ENCODE measurements around the gene RAB3GAP2. TPM values are rescaled to one million over a fixed set of nuclear protein-coding genes. Genes with fewer than 3 reads are reported as not detected.
A peak's percentile ranks its signal among the peaks of the same experiment; 100 is the strongest.

The RAB3GAP2 gene
- total RNA-seq, 1 experiment from 2014 or later, result 64.3 TPM

- ChIA-PET POLR2A (no interaction called here), CTCF (interaction anchor here (1.6 kb wide), 1 partner anchor 56 kb away, joined by 6 read pairs; no protein-coding TSS in a partner anchor)
- H3K4me3 Mint-ChIP-seq, result no peak overlapping the region
- H3K27me3 Mint-ChIP-seq (ENCODE audit: low read depth), result no peaks in the 10 kb centered on the region
- H3K36me3 Mint-ChIP-seq, result peaks cover 5% of the 10 kb centered on the region; the same call in 1 of the 2 replicates
- H3K4me1 Mint-ChIP-seq, result peaks cover 54% of the 10 kb centered on the region
- H3K27ac Mint-ChIP-seq, result peak overlapping the region; percentile 93
- DNase-seq (ENCODE audit: low spot score) (no peak), ATAC-seq (peak; percentile 80)
- TF ChIP-seq MXD4 (CRISPR knock-in tag; IDR thresholded peaks at IDR 0.05; ENCODE audit: borderline replicate concordance) (no peak), ZMAT4 (CRISPR knock-in tag; IDR thresholded peaks at IDR 0.05) (no peak), ATF6 (CRISPR knock-in tag; IDR thresholded peaks at IDR 0.05) (no peak), TP53 (CRISPR knock-in tag; IDR thresholded peaks at IDR 0.05) (no peak), TEAD4 (CRISPR knock-in tag; IDR thresholded peaks at IDR 0.05) (no peak), NR3C1 (CRISPR knock-in tag; conservative IDR thresholded peaks at IDR 0.05; ENCODE audit: low read depth) (no peak), SMAD3 (CRISPR knock-in tag; IDR thresholded peaks at IDR 0.05; ENCODE audit: borderline replicate concordance) (no peak), RORB (CRISPR knock-in tag; IDR thresholded peaks at IDR 0.05) (no peak)
- TF ChIP-seq, protein P1, sequence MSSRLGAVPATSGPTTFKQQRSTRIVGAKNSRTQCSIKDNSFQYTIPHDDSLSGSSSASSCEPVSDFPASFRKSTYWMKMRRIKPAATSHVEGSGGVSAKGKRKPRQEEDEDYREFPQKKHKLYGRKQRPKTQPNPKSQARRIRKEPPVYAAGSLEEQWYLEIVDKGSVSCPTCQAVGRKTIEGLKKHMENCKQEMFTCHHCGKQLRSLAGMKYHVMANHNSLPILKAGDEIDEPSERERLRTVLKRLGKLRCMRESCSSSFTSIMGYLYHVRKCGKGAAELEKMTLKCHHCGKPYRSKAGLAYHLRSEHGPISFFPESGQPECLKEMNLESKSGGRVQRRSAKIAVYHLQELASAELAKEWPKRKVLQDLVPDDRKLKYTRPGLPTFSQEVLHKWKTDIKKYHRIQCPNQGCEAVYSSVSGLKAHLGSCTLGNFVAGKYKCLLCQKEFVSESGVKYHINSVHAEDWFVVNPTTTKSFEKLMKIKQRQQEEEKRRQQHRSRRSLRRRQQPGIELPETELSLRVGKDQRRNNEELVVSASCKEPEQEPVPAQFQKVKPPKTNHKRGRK (CRISPR knock-in tag; IDR thresholded peaks at IDR 0.05; ENCODE audit: borderline replicate concordance), result no peak
- TF ChIP-seq, protein P2, sequence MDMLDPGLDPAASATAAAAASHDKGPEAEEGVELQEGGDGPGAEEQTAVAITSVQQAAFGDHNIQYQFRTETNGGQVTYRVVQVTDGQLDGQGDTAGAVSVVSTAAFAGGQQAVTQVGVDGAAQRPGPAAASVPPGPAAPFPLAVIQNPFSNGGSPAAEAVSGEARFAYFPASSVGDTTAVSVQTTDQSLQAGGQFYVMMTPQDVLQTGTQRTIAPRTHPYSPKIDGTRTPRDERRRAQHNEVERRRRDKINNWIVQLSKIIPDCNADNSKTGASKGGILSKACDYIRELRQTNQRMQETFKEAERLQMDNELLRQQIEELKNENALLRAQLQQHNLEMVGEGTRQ (CRISPR knock-in tag; IDR thresholded peaks at IDR 0.05), result no peak
- TF ChIP-seq, protein P3, sequence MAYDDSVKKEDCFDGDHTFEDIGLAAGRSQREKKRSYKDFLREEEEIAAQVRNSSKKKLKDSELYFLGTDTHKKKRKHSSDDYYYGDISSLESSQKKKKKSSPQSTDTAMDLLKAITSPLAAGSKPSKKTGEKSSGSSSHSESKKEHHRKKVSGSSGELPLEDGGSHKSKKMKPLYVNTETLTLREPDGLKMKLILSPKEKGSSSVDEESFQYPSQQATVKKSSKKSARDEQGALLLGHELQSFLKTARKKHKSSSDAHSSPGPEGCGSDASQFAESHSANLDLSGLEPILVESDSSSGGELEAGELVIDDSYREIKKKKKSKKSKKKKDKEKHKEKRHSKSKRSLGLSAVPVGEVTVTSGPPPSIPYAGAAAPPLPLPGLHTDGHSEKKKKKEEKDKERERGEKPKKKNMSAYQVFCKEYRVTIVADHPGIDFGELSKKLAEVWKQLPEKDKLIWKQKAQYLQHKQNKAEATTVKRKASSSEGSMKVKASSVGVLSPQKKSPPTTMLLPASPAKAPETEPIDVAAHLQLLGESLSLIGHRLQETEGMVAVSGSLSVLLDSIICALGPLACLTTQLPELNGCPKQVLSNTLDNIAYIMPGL (CRISPR knock-in tag; IDR thresholded peaks at IDR 0.05), result no peak
- no peaks in the 10 kb centered on the region for H3K9me3 Mint-ChIP-seq
Observed at GRCh38 chr1:220224611-220225124, 47.6 kb downstream of the RAB3GAP2 start.

- H3K27me3 Mint-ChIP-seq (ENCODE audit: low read depth), result no peaks in the 10 kb centered on the region
- CTCF ChIA-PET, result interaction anchor here (1.6 kb wide), 1 partner anchor 57 kb away, joined by 6 read pairs; no protein-coding TSS in a partner anchor
- DNase-seq (ENCODE audit: low spot score), result no peak
- H3K9me3 Mint-ChIP-seq, result no peaks in the 10 kb centered on the region
- POLR2A ChIA-PET, result interaction anchor here (0.7 kb wide), 1 partner anchor 564 kb away, joined by 5 read pairs; no protein-coding TSS in a partner anchor
- H3K4me1 Mint-ChIP-seq, result peaks cover 59% of the 10 kb centered on the region
- no peak overlapping the region for H3K27ac Mint-ChIP-seq
- ATAC-seq, result no peak
- peaks cover 5% of the 10 kb centered on the region; the same call in 1 of the 2 replicates for H3K36me3 Mint-ChIP-seq
- no peak overlapping the region for H3K4me3 Mint-ChIP-seq
- TF ChIP-seq MXD4 (CRISPR knock-in tag; IDR thresholded peaks at IDR 0.05; ENCODE audit: borderline replicate concordance) (no peak), HMGA2 (CRISPR knock-in tag; IDR thresholded peaks at IDR 0.05) (no peak), RORB (CRISPR knock-in tag; IDR thresholded peaks at IDR 0.05) (no peak), TEAD1 (CRISPR knock-in tag; IDR thresholded peaks at IDR 0.05) (no peak), ATF6 (CRISPR knock-in tag; IDR thresholded peaks at IDR 0.05) (no peak), ZNF671 (CRISPR knock-in tag; IDR thresholded peaks at IDR 0.05) (no peak), ZNF232 (CRISPR knock-in tag; IDR thresholded peaks at IDR 0.05) (no peak)
- TF ChIP-seq, protein P4, sequence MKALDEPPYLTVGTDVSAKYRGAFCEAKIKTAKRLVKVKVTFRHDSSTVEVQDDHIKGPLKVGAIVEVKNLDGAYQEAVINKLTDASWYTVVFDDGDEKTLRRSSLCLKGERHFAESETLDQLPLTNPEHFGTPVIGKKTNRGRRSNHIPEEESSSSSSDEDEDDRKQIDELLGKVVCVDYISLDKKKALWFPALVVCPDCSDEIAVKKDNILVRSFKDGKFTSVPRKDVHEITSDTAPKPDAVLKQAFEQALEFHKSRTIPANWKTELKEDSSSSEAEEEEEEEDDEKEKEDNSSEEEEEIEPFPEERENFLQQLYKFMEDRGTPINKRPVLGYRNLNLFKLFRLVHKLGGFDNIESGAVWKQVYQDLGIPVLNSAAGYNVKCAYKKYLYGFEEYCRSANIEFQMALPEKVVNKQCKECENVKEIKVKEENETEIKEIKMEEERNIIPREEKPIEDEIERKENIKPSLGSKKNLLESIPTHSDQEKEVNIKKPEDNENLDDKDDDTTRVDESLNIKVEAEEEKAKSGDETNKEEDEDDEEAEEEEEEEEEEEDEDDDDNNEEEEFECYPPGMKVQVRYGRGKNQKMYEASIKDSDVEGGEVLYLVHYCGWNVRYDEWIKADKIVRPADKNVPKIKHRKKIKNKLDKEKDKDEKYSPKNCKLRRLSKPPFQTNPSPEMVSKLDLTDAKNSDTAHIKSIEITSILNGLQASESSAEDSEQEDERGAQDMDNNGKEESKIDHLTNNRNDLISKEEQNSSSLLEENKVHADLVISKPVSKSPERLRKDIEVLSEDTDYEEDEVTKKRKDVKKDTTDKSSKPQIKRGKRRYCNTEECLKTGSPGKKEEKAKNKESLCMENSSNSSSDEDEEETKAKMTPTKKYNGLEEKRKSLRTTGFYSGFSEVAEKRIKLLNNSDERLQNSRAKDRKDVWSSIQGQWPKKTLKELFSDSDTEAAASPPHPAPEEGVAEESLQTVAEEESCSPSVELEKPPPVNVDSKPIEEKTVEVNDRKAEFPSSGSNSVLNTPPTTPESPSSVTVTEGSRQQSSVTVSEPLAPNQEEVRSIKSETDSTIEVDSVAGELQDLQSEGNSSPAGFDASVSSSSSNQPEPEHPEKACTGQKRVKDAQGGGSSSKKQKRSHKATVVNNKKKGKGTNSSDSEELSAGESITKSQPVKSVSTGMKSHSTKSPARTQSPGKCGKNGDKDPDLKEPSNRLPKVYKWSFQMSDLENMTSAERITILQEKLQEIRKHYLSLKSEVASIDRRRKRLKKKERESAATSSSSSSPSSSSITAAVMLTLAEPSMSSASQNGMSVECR (CRISPR knock-in tag; IDR thresholded peaks at IDR 0.05; ENCODE audit: borderline replicate concordance), result no peak
Observed at GRCh38 chr1:220224033-220224432, 48.2 kb downstream of the RAB3GAP2 start.
